AG08395 (cell line): Measurements from ENCODE around the gene ADGRB3.
"Not testable (repeated sequence)": the region's sequence is repeated elsewhere in the genome, so short reads cannot be mapped to it uniquely, and the experiment has no call there.

Experiments used
- DNase-seq: peaks from one replicate; pipeline ENCODE4 v3.0.0; 2012; ENCODE audit warnings: mixed read lengths, low spot score

Gene ADGRB3

DNA sequence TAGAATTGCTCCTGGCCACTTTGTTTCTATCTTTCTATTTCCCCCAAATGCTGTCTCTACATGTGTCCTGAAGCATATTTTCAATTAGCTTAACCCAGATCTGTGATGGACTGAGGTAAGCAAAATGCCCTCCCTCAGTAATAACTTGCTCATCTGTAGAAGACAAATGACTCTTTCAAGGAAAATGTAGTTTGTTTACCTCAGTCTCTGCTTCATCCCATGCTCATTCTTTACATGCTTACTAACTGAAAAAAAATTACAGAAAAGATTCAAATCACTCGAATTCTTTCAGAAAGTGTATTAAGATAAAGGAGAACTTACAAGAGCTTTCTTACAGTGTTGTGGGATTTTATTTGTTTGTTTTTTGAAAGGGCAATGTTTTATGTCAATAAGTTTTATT is 630.6 kb downstream of the ADGRB3 start:
- DNase-seq, result no peak

DNA sequence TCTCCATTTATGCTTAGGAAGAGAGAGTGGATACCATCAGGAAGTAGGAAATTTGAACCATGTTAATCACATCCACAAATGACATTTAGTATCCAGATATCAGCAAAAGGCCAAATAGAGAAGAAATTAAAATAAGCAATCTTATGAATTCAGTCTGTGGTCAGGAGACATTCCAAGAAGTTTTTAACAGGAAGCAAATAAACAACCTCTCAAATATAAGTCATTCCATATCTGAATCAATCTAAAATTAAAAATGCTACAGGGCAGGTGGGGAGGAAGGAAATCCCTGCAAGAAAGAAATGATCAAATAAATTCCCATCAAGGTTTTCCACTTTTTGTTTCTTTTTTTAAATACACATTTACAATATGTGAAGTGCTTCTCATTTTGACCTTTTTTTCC is 641.1 kb downstream of the ADGRB3 start:
- no peak for DNase-seq

DNA sequence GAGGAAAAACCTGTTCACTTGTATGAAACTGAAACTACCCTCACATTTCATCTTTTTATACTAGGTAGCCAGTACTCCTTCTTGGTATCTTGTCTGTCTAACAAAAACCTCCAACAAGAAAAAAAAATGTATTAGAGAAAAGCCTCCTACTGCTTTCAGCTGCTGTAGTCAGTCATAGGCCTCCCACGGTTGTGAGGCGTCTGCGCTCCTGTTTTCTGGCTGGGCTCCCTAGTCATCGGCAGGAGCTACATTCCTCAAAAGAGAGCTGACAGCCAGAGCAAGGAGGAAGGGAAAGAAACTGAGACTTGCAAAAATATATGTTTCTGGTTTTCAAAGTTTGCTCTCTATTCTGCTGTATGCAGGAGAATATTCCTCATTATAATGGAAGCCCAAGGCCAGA is 644.7 kb downstream of the ADGRB3 start:
- DNase-seq, result no peak

DNA sequence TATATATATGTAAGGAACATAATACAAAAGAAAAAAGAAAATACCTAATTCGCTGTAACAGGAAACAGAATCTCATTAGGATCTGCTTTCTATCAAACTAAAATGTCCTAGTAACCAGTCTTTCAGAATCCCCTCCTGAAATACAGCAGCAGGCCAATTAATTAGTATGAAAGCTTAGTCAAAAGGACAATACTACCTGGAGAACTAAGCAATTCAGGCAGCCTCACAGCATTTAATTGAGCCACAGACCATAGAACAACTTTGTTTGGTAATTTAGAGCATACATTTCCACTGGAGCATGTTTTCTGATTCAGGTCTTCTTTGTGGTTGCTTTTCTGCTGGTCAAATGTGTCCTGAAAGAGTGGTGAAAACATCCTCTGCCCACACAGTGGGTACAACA is 645.8 kb downstream of the ADGRB3 start:
- DNase-seq, result no peak

DNA sequence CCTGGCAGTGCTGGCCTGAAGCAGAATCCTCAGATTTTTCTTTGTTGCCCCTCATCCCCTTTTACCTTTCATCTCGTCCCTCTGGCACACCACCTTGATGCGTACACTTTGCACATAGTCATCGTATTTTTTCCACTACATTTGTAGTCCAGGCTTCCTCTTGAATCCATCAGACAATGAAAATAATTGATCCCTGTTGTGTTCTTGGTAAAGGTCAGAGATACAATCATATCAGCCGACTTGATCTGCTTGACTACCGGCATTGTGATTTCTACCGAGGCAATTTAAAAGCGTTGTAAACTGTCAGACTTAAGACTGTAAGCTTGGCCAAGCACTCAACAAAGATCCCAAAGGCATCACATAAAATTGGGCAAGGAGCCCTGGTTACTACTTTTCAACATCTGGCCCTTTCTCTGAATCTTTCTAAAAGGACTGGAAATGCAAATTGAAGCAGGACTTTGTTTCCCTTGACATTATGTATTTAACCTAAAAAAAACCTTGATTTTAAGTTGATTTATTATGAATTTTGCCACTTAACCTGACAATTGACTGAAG is 649.2 kb downstream of the ADGRB3 start:
- DNase-seq, result no peak

DNA sequence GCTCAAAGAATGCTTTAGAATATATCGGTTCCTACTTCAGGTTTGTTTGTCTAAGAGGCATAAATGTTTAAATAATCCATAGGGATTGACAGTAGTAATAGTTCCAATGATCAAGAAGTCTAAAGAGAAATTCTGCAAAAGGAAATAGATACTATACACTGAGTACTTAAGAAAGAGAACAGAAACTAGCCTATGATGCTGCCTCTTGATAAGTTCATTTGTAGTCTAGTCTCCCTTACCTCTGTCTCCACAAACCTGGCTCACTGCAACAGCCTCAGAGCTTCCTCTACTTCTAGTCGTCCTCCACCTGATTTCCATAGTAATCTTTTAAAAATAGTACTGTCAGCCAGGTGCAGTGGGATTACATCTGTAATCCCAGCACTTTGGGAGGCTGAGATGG is 650.0 kb downstream of the ADGRB3 start:
- DNase-seq, result no peak

DNA sequence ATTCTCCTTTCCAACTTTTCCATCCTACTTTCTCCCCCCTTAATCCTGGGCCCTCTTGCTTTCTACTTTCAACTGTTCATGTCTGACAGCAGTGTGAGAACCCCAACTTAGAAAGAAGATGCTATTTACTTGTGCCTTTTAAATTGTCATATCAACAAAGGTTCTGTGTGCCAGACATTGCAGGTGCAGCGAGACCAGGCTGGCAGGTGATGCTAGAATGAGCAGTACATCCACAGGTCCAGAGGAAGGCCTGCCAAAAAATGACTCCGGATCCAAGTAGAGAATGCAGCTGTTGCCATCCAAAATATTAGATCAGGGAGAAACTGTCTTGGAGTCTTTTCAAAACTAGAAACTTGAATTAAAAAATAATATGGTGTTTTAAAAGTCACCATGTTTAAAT is 651.2 kb downstream of the ADGRB3 start:
- no peak for DNase-seq

DNA sequence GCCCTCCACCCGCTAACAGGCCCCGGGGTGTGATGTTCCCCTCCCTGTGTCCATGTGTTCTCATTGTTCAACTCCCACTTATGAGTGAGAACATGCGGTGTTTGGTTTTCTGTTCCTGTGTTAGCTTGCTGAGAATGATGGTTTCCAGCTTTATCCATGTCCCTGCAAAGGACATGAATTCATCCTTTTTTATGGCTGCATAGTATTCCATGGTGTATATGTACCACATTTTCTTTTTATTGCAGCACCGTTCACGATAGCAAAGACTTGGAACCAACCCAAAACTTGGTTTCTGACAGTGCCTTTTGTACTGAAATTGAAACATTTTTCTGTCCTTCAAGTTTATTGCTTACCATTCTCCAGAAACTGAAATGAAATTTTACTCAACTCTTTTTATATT is 653.1 kb downstream of the ADGRB3 start:
- DNase-seq, result not testable (repeated sequence)

DNA sequence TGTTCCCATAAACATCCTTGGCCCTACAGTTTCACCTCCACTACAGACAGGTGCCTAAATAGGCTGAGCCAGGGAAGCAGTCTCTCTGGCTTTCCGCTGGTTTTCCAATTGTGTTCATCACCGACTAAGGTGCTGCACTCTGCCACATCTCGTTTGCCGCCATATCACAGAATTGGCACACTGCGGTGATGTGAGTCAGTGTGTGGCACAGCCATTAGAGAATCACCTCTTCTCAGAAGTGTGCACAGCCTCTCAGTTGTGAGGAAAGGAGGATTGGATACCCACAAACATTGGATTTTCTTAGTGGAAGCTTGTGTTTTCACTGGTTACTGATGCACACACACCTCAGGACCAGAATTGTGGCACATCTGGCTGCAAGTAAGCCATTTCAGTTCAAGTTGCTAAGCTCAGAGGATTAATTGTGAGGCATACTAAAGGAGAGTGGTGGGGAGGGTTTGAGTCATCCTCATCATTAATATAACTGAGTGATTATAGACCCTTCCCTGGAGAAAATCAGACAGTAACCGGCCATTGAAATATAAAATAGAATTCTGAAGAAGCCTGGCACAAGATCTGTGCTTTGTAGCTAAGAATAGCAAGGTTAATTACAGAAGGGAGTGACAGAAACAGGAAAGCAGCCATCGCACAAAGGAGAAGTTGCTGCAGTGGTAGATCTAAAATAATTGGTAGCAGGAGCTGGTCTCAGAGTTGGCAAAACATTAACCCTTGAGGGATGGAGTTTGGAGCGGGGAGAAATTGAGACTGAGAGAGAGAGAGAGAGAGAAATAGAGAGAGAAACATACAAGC is 654.8 kb downstream of the ADGRB3 start:
- DNase-seq, result no peak

DNA sequence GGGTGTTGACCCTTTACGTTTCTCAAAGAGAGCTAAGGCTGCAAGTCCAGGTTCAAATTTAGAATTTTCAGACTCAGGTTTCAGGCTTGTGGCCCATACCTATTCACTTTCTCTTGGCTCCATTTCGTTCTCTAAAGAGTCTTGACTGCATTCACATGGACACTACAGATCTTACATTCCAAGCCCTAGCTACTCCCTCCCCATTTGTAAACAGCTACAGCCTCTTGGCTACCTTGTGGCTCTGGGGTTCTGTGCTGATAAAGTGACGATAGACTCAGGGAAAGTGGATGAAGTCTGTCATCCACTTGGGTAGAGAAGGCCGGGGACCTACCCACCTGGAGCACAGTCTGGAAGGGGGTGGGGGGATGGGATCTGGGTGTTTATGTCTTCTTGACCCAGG is 658.4 kb downstream of the ADGRB3 start:
- no peak for DNase-seq

DNA sequence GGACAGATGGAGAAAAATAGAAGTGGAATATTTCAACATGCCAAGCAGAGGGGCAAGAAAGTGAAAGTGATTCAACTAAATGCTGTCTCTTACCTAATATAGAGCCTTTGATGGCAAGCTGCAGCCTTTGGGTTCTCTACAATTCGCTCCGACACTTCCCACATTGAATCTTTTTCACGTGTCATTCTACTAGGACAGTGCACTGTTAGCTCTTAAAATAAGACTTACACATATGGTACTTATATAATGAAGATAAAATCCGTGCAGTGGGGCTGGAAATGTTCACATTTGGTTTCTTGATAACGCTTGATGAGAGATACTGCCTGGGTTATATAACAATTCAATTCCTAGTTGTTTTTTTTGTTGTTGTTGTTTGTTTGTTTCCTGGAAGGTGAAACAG is 659.3 kb downstream of the ADGRB3 start:
- DNase-seq, result no peak

DNA sequence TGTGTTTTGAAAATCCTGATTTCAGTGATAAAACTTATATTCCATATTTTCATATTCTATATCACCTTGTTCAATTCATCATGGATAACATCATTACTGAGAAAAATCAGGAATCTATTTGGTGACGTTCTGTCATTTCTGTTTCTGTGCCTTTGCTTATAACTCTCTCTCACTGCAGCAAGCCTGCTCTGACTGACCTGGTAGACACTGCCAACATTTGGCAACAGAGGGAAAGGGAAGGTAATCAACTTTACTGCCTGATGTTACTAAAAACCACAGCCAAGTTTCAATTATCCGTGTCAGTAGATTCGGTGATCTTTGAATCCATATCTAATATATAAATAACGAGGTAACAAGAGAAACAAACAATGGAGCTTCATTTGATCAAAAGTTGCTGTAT is 659.8 kb downstream of the ADGRB3 start:
- no peak for DNase-seq

DNA sequence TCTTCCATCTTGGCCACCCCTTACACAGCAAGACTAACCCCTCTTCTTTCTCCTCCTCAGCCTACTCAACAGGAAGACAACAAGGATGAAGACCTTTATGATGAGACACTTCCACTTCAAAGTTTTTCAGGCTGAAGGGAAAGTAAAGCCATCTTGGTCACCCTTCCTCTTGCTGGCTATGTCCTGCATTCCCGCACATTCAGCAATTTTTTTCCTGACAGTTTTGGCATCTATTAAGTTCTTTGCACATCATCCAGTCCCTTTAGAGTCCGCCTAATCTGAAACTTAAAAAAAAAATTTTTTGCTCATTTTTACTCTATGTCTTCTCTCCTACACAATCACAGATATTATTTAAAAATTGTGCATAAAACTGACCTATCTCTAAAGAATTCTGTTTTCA is 668.3 kb downstream of the ADGRB3 start:
- DNase-seq, result no peak

DNA sequence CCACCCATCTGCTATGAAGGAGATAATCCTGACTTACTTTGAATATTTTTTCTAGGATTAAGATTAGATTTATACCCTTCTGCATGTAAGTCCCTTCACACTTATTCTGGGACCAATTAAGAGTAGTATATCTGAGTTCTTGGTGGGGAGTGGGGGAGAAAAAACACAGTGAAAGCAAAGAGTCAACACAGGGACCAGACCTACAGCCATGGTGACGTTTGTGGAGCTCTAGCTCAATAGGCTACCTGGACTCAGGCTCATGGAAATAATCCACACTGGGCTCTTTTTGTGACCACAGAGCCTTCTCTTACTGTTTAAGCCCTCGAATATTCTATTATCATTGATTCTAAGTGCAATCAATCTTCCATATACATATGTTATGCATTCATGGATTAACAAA is 670.4 kb downstream of the ADGRB3 start:
- no peak for DNase-seq

DNA sequence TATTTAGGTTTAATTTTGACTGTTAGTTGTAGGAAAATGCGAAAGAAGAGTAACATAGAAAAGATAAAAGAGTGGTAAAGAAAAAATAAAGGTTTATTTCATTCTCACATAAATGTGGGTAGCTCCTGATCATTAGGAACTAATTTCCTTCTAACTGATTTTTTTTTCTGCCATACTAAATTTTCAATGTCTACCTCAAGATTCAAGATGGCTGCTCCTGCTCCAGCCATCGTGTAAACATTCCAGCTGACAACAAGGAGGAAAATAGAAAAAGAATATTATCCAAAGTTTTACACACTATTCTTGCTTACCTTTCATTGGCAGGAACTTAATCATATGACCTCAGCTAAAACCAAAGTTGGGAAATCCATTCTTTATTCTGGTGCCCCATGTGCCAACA is 673.5 kb downstream of the ADGRB3 start:
- no peak for DNase-seq

DNA sequence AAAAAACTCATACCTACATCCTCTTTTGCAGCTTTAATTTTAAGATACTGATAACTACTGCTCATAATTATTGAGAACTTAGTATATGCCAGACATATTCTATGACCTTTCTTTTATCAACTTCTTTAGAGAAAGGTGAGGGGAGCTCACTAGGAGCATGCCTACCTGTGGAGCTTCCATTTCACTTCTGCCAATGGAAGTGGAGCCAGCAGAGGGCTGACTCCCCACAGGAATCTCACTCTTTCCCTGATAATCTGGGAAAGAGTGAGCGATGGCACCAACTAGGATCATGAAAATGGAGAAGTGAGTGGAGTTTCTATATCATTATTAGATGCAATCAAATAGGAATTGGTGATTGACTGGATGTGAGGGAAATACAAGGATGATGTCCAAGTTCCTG is 676.8 kb downstream of the ADGRB3 start:
- no peak for DNase-seq

DNA sequence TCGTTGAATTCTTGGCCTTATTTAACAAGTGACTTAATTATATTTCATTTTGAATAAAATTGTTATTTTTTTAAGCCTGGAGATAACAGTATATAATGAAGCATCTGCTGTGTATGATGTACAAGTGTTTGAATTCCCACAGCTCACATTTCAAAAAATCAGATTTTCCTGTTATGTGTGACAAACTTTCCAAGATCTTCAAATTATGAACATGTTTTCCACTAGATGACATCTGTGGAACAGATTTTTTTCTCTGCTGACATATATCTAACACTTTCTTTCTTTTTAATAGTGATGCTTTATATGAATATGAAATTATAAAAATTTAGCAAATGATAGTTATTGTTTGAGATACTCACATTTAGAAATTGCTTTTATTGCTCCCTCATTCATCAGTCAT is 678.9 kb downstream of the ADGRB3 start:
- no peak for DNase-seq

DNA sequence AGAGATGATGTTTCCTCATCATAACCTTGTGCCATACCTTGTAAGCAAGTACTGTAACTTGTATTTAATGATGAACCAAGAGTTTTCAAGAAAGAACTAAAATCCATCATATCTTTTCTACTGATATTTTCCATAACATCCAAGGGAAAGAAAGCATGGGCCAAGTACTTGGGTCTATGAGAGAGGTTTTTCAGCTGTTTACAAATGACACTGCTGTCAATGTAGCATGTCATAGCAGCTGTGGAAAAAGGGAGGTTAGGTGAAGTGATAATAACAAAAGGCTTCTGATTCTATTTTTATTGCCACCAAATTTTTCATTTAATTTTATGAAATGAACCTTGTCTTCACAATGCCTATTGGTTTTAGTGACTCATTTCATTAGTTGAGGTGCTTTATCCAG is 679.4 kb downstream of the ADGRB3 start:
- DNase-seq, result no peak

DNA sequence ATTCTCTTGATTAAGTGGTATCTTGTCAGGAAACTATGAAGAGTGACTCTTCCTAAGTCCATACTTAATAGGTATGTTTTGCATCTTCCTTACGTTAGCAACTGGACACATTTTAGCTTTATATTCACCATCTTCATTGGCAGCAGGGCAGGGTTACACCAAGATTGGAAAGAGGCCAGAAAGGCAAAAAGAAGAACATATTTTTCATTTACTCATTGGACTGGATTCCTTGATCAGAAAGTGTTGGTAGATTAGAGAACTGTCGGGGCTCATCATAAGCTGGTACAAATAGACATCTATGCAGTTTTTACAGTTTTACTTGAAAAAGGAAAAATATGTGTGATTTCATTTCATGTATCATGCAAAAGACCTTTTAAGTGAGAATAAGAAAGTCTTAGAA is 696.8 kb downstream of the ADGRB3 start:
- no peak for DNase-seq

DNA sequence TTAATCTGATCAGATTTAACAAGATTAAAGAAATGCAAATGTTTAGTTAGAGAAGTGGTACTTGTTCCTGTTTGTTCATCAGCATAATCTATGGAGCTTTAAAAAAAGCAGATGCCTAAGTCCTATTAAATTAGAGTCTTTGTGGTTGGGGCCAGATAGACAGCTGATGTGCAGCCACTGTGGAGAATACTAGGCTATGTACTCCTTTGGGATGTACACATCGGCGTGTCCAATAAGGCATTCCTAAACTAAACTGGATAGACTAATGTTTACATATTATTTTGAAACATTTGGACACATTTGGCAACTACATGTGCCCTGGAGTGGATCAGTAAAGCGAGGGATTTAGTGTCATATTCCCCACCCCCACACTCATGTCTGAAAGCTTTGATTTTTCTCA is 702.2 kb downstream of the ADGRB3 start:
- no peak for DNase-seq

DNA sequence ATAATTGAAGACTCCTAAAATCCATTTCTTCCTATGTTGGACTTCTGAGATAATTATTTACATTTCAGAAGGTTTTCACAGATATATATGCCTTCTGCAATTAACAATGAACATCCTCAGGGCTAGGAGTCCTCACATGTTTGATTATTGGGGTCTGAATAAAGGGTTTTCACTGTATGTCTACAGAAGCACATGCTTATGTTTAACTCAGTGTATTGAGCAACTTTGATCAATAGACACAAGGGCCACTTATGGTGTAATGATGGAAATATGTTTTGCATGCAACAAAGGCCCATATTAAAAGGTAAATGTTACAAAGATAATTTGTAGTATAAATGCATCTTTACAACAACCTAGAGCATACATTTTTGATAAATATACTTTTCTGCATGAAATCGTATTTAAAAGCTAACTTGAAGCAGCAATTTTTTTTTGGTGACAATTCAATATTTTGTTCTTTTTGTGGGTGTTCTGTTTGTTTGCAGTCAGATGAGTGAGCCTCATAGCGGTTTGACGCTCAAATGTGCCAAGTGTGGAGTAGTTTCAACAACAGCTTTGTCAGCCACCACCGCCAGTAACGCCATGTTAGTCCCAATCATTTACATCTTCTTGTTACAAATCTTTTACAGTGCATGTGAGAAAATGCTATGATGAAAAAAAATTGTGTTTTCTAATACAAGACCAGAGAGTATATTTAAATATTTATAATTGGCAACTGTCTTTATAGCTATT is 703.5 kb downstream of the ADGRB3 start:
- no peak for DNase-seq

DNA sequence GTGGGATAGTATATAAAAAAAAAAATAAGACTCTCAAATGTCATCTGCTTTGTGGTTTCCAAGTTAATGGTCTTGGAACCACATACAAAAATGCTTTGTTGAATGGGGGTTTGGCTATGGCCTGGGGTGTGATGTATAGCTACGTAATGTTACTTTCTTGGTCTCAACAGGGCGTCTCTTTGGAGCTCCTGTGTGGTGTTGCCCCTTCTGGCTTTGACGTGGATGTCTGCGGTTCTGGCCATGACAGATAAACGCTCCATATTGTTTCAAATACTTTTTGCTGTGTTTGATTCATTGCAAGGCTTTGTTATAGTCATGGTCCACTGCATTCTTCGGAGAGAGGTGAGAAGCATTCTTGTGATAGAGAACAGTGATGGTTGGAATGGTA is 704.1 kb downstream of the ADGRB3 start:
- no peak for DNase-seq

DNA sequence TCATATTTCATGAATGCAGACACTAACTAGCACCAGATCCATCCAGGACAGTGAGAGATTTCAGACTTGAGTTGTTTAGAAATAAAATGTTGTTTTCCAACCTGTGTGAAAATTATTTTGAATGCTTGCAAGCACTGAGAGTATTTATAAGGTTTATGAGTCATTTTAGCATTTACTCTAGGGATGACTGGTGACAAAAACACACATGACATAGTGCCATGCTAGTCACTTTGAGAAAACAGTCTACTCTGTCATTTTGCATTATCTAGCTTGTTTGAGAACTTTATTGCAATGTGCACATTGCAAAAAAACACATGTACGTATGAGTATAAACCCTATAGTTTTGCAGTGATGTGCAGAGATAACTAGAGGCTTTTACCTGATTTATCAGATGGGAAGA is 705.1 kb downstream of the ADGRB3 start:
- no peak for DNase-seq

DNA sequence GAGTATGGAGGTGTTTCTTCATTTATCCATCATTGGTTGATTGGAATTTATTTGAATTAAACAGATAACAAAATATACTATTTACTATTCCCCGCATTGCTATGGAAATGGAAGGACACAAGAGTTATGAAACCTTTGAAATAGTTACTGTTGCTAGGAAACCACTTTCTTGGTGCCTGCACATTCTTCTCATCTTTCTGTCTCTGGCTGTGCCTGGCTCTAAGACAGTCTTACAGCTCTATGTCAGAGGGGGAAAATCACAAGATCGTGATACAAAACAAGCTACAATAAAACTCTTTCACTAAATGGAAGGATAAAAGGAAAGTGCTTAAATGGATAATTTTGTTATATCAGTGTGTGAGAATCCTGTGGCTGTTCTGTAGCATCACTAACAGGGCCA is 708.8 kb downstream of the ADGRB3 start:
- no peak for DNase-seq
